Transverse colon (tissue), 4 donors: ENCODE results near the gene SPX. TPM values are rescaled to one million over a fixed set of nuclear protein-coding genes. Genes with fewer than 3 reads are reported as not detected.

Experiments used
- DNase-seq: peaks from one replicate; pipeline ENCODE4 v3.0.0-alpha.2; 2019
- H3K27ac ChIP-seq, 4 donors: fragments of 200-600 bp; sonication (generic); 2 replicates each; pipeline ENCODE4 v1.5.1; 2016 to 2018; ENCODE audit warnings: inconsistent platforms in 4 of 4
- H3K27me3 ChIP-seq: fragments of 200-600 bp; sonication (generic); 2 replicates; pipeline ENCODE4 v1.5.1; 2017; ENCODE audit warnings: inconsistent platforms
- H3K36me3 ChIP-seq, 4 donors: fragments of 200-600 bp; sonication (generic); 2 replicates each; pipeline ENCODE4 v1.5.1; 2017 to 2019; ENCODE audit warnings: inconsistent platforms in 4 of 4
- H3K4me1 ChIP-seq, 4 donors: fragments of 200-600 bp; sonication (generic); 2 replicates each; pipeline ENCODE4 v1.5.1; 2017 to 2020; ENCODE audit warnings: inconsistent platforms in 4 of 4
- H3K4me3 ChIP-seq, 4 donors: fragments of 200-600 bp; sonication (generic); 1 replicate in 1 of 4; 2 replicates in 3 of 4; pipeline versions ENCODE4 v1.5.1 to v1.6.1; 2017 to 2019; ENCODE audit warnings: inconsistent platforms in 4 of 4
- H3K9me3 ChIP-seq, 2 donors: fragments of 200-600 bp; sonication (generic); 2 replicates each; pipeline ENCODE4 v1.5.1; 2017 to 2019; ENCODE audit warnings: inconsistent platforms in 2 of 2
- EP300 ChIP-seq: sonication (generic); formaldehyde crosslinking; IDR thresholded peaks from one replicate; pipeline ENCODE4 v1.6.1; 2017; ENCODE audit warnings: antibody characterized with exemption, low read depth
- POLR2A ChIP-seq: fragments of 450-650 bp; IDR thresholded peaks from one replicate; pipeline ENCODE4 v1.6.1; 2016; ENCODE audit warnings: antibody characterized with exemption, mild to moderate bottlenecking, moderate library complexity
- POLR2AphosphoS5 ChIP-seq, 3 donors: sonication (generic); formaldehyde crosslinking; IDR thresholded peaks; one replicate each; pipeline ENCODE4 v1.6.1; 2016; ENCODE audit warnings: antibody characterized with exemption in 3 of 3
- WGBS, 2 donors: methylation state at CpG; one replicate each; pipeline ENCODE4 v1.1.5; 2018; ENCODE audit warnings: low coverage in 1 of 2; 5-methylcytosine and 5-hydroxymethylcytosine counted together
- in situ Hi-C, 4 donors: fragments of 200-750 bp; cut with MboI; loops; one replicate each; pipeline versions ENCODE4 v1.15.0 to v1.15.1; 2017; ENCODE audit warnings: low sequenced_read_pairs in 3 of 4, low pct_ligation_motif_present in 1 of 4, low pct_unique_long_range_greater_than_20kb in 1 of 4
- intact Hi-C: fragments of 100-400 bp; cut with DNase I; formaldehyde crosslinking; loops from one replicate; pipeline ENCODE4 v1.15.1; 2023; ENCODE audit warnings: low total_unique reads
- total RNA-seq, 4 donors: library from RNA; depleted of rRNA; stranded (reverse); fragments of >200 nt; gene quantifications; one replicate each; pipeline ENCODE4 v1.1.0, GENCODE V29; 2016
- TF ChIP-seq, protein P1 (sequence below), 5 experiments: fragments of 200-600 bp in 3 of 5; fragments of 450-650 bp in 2 of 5; sonication (generic) in 3 of 5; IDR thresholded peaks; 1 replicate in 2 of 5; 2 replicates in 3 of 5; pipeline ENCODE4 v1.5.1; 2016 to 2017; ENCODE audit warnings: antibody characterized with exemption in 5 of 5, inconsistent platforms in 3 of 5, mild to moderate bottlenecking in 2 of 5, moderate library complexity in 1 of 5

The SPX gene
- total RNA-seq, 4 donors from 2014 or later, result not detected

DNA sequence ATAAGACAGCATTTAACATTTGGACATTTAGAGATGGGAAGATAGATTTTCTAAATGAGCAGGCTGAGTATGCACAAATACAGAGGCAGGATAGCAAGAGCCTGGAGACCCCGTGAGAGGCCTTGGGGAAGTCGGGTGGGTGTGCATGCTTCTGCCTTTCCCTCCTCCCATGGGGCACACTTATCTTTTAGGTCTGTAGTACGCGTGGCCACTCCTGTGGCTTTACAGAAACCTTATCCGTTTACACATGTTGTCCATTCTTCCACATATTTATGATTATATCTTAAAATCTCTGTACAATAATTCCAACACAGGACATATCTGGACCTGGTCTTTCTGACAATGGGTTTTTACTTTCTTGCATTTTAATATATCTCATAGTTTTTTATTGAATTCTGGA, 45.0 kb downstream of the SPX start:
- no peak for DNase-seq
- Histone ChIP-seq H3K27me3 (no peaks in the 10 kb centered on the region), H3K36me3 (no peaks in the 10 kb centered on the region), H3K9me3 (no peaks in the 10 kb centered on the region), H3K4me3 (no peak overlapping the region), H3K4me1 (no peaks in the 10 kb centered on the region), H3K27ac (no peak overlapping the region)
- intact Hi-C loops, result no loop called here
- in situ Hi-C loops, result no loop called here
- WGBS, 2 donors, result 86% methylated on average over 5 of the region's 5 CpGs
- TF ChIP-seq POLR2AphosphoS5 (IDR thresholded peaks at IDR 0.05) (no peak), POLR2A (no peak), EP300 (no peak)
- TF ChIP-seq, protein P1, sequence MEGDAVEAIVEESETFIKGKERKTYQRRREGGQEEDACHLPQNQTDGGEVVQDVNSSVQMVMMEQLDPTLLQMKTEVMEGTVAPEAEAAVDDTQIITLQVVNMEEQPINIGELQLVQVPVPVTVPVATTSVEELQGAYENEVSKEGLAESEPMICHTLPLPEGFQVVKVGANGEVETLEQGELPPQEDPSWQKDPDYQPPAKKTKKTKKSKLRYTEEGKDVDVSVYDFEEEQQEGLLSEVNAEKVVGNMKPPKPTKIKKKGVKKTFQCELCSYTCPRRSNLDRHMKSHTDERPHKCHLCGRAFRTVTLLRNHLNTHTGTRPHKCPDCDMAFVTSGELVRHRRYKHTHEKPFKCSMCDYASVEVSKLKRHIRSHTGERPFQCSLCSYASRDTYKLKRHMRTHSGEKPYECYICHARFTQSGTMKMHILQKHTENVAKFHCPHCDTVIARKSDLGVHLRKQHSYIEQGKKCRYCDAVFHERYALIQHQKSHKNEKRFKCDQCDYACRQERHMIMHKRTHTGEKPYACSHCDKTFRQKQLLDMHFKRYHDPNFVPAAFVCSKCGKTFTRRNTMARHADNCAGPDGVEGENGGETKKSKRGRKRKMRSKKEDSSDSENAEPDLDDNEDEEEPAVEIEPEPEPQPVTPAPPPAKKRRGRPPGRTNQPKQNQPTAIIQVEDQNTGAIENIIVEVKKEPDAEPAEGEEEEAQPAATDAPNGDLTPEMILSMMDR (IDR thresholded peaks at IDR 0.05), result no peak

DNA sequence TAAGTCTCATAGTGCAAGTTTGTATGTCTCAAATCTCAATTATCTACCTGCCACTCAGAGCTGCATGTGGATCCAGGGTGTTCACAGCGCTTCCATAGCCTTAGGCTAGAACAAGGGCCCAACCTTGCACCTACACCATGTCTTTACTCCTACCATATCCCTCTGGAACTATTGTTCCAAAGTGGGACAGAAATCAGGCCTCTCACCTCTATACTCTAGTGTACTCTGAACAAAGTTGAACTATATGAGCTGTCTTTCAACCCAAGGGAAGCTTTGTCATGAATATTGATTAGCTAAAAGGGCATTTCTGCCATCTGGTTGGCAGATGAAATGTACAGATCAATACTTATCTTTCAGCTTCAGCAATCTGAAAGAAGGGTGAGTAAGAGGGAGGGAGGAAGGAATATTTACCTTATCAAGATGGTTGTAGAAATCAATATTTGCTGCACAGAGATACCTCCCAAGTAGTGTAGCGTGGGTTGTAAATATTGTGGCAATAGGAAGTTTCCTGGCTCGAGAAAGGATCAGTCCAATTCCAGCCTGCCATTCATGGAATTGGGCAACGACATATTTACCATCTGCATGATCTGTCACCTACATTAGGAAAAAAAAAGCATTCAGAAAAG, 47.8 kb downstream of the SPX start:
- no peak for DNase-seq
- intact Hi-C loops (no loop called here), in situ Hi-C loops (no loop called here)
- Histone ChIP-seq H3K27ac (no peak overlapping the region), H3K36me3 (no peaks in the 10 kb centered on the region), H3K27me3 (no peaks in the 10 kb centered on the region), H3K4me3 (no peak overlapping the region), H3K4me1 (no peaks in the 10 kb centered on the region), H3K9me3 (no peaks in the 10 kb centered on the region)
- TF ChIP-seq EP300 (no peak), POLR2A (no peak), POLR2AphosphoS5 (IDR thresholded peaks at IDR 0.05) (no peak)
- TF ChIP-seq, protein P1 (IDR thresholded peaks at IDR 0.05), result no peak
- WGBS, 2 donors, result 79 to 80% methylated on average over 2 to 4 of the region's 4 CpGs

DNA sequence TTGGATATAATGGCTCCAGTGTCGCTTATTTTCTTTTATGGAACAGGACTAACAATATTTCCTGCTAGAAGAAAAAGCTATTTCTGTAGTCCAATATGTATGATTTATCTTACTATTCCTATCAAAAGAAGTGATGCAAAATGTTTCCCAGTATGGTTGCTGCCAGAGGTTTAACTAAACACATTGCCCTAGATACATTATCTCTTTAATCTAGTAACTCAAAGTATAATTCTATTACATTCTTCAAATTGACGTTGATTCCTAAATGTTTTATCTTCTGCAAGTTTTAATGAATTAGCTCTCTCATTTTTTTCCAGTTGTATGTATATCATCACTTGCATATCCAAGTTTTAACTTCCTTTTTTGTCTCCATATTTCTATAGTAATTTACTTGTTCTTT, 50.3 kb downstream of the SPX start:
- Histone ChIP-seq H3K27ac (no peak overlapping the region), H3K36me3 (no peaks in the 10 kb centered on the region), H3K4me3 (no peak overlapping the region), H3K27me3 (no peaks in the 10 kb centered on the region), H3K9me3 (no peaks in the 10 kb centered on the region), H3K4me1 (no peaks in the 10 kb centered on the region)
- WGBS, 2 donors, result 77 to 84% methylated on average over 2 of the region's 2 CpGs
- TF ChIP-seq EP300, result no peak
- no peak for TF ChIP-seq POLR2AphosphoS5 (IDR thresholded peaks at IDR 0.05)
- TF ChIP-seq, protein P1 (IDR thresholded peaks at IDR 0.05), result no peak
- no peak for TF ChIP-seq POLR2A
- no peak for DNase-seq
- intact Hi-C loops, result no loop called here
- in situ Hi-C loops, result no loop called here

DNA sequence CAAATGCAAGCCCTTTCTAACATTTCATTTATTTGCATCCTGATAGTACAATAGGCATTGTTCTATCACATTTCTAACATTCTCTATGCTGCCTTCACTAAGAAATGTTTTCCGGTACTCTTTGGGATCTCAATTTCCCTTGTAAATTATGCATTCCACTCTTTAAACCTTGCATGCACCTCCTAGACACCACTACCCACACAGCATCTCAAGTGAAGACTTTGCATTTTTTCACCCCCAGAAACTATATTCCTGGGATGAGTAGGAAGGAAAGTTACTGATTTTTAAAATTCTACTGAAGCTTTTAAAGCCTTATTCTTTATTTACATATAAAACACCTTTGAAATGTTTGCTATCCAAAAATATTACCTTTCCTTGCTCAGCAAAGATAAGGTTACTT, 51.4 kb downstream of the SPX start:
- no peaks in the 10 kb centered on the region for H3K36me3 ChIP-seq
- intact Hi-C loops (no loop called here), in situ Hi-C loops (no loop called here)
- TF ChIP-seq EP300 (no peak), POLR2AphosphoS5 (IDR thresholded peaks at IDR 0.05) (no peak), POLR2A (no peak)
- TF ChIP-seq, protein P1 (IDR thresholded peaks at IDR 0.05), result no peak
- WGBS, 2 donors, result 93 to 97% methylated on average over 1 of the region's 1 CpG
- H3K9me3 ChIP-seq, result no peaks in the 10 kb centered on the region
- H3K27me3 ChIP-seq, result no peaks in the 10 kb centered on the region
- H3K4me1 ChIP-seq, result no peaks in the 10 kb centered on the region
- no peak overlapping the region for H3K27ac ChIP-seq
- no peak for DNase-seq
- no peak overlapping the region for H3K4me3 ChIP-seq
